Stomach (tissue), 4 donors: Measurements from ENCODE around the gene BPIFB6.

Experiments
- CTCF ChIP-seq, 7 experiments: fragments of 450-650 bp in 4 of 7; fragments of 200-600 bp in 3 of 7; sonication (generic) in 3 of 7; IDR thresholded peaks; one replicate each; pipeline ENCODE4 v1.5.1; 2016 to 2019; ENCODE audit warnings: antibody characterized with exemption in 7 of 7, control low read depth in 2 of 7, mild to moderate bottlenecking in 1 of 7
- EP300 ChIP-seq: sonication (generic); formaldehyde crosslinking; IDR thresholded peaks from one replicate; pipeline ENCODE4 v1.6.1; 2017; ENCODE audit warnings: antibody characterized with exemption
- POLR2A ChIP-seq, 4 donors: fragments of 450-650 bp; IDR thresholded peaks; one replicate each; pipeline ENCODE4 v1.6.1; 2016; ENCODE audit warnings: antibody characterized with exemption in 4 of 4, control low read depth in 2 of 4, mild to moderate bottlenecking in 1 of 4, moderate library complexity in 1 of 4
- POLR2AphosphoS5 ChIP-seq, 3 donors: sonication (generic); formaldehyde crosslinking; IDR thresholded peaks; one replicate each; pipeline ENCODE4 v1.6.1; 2016; ENCODE audit warnings: antibody characterized with exemption in 3 of 3

- no peak for TF ChIP-seq CTCF (IDR thresholded peaks at IDR 0.05)
- no peak for TF ChIP-seq POLR2AphosphoS5 (IDR thresholded peaks at IDR 0.05)
- no peak for TF ChIP-seq EP300
- no peak for TF ChIP-seq POLR2A (IDR thresholded peaks at IDR 0.05)
Measured at GRCh38 chr20:33042983-33043730, 11.7 kb downstream of the BPIFB6 start.
